DMS 273 (cell line): ENCODE data around the gene MIER3.

ENCODE experiments used
- DNase-seq: peaks from one replicate; lab custom pipeline; 2025; ENCODE audit not compliant: unreplicated experiment; lab: John Stamatoyannopoulos, UW

Gene MIER3

DNA sequence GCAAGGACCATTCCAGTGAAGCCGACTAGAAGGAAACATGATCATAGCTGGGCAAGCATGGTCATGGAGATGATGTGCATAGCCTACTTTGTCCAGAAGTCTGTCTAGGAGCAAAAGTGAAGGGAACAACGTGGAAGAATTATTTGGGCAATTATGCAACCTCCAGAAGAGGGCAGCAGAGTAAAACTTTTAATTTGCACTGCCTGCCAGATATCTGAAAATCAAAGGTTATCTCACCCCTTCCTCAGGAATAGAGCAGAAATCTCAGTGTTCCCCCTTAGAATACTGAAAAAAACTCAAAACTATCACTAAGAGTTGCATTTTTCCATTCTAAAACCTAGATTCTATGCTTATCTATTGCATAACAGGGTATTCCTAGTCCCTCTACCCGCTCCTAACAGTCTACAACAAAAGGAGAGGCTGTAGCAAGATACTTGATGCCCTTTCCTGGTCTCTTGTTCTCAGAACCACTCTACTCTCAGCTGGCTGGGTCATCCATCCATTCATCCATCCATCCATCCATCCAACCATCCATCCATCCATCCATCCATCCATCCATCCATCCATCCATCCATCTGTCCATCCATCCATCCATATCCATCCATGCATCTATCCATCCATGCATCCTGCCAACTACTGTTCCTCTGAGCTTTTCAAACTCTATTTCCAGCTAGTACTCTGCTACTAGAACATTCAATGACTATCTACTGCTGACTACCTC is 50.9 kb downstream of the MIER3 start:
- DNase-seq = peak; percentile 76

DNA sequence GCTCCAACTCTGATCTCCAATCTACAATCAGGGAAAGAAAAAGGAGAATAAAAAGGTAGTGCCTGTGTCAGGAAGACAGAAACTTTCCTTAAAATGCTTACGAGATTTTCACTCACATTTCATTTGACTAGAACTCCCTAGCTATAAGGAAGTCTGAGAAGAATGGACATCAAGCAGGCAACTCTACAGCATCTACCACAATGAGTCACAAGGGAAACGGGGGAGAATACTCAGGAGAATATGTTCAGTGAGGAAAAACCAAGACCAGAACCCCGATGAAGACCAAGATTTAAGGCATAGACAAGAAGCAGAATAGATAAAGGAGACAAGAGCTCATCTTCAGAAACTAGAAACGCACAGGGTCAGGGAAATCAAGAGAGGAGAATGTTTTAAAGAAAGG is 51.5 kb downstream of the MIER3 start:
- no peak for DNase-seq

DNA sequence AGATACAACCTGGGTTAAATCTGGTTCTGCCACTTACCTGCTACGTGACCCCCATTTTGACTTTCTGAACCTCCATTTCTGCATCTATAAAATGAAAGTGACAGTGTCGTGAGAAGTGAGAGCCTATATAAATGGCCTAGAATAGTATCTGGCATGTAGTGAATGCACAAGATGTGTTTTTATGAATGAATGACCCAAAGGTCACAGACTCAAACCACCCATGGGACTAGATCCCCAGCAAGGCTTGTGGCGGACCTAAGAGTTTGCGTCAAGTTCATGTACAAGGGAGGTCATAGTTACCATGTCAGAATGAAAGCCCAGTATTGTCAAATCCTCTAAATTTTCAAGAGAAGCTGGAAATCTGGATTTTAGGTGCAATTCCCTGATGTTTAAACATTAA is 53.7 kb downstream of the MIER3 start:
- no peak for DNase-seq

DNA sequence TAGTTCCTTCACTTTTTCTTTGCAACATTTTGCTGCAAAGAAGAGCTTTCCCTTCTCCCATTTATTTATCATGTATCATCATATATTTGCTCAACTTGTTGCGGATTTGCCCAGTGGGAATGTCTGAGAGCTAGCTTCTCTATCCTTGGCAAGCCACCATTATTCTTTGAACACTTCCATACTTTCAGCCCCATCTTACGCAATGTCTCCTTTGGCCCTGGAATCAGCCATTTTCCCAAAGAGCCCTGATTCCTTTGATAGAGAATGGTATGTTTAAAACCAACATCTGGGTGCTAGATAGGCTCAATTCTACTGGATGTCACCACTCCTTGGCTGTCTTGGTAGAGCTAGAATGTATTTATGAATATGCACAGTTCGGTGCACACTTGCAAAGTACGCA is 55.2 kb downstream of the MIER3 start:
- DNase-seq = no peak

DNA sequence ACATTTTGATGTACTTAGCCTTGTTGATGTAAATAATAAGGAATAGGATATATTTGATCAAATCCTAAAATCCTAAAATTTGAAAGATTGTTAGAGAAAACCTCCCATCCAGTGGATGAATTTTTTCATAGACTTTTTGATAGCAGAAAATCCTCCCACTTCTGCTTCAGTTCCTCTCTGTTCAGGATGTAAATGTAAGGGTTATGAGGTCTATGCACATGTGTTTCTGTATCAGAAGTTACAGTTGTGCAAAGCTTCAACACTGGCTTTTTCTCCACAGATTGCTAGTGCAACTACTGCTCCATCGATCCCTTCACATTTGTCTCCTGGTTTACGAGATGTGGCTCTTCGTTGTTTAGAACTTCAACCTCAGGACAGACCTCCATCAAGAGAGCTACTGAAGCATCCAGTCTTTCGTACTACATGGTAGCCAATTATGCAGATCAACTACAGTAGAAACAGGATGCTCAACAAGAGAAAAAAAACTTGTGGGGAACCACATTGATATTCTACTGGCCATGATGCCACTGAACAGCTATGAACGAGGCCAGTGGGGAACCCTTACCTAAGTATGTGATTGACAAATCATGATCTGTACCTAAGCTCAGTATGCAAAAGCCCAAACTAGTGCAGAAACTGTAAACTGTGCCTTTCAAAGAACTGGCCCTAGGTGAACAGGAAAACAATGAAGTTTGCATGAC is 58.5 kb downstream of the MIER3 start:
- no peak for DNase-seq

- DNase-seq = no peak
These were observed 70.4 kb downstream of the MIER3 start for GRCh38 chr5:56881571-56881970.

- DNase-seq = no peak
These were observed 75.6 kb downstream of the MIER3 start for GRCh38 chr5:56876327-56876726.

GRCh38 chr5:56873056-56873455 is 78.9 kb downstream of the MIER3 start:
- no peak for DNase-seq

DNA sequence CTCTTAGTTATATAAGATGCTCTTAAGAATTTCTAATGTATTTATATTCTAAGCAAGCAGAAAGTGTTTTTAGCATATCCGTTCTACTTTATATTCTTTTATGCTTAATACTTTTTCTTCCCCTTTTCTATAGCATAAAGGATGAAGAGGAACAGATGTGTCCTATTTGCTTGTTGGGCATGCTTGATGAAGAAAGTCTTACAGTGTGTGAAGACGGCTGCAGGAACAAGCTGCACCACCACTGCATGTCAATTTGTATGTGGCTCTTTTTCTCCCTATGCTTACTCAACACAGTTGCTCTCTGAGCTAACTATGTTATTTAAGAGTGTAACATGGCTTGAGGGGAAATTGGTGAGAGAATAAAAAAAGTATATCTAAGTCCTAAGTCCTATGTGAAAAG is 80.1 kb downstream of the MIER3 start:
- no peak for DNase-seq
